T-helper 2 cell treated with Interferon-gamma antibody and Interleukin-4, amounts not matched to agents 100 ng/mL and 5 ng/mL, for 36 hours (primary cell): ENCODE results near the gene ASB10. TPM values are rescaled to one million over a fixed set of nuclear protein-coding genes. Genes with fewer than 3 reads are reported as not detected.

Source experiments
- intact Hi-C: fragments of 100-400 bp; cut with micrococcal nuclease; formaldehyde crosslinking; loops from one replicate; pipeline ENCODE4 v1.15.1; 2023
- total RNA-seq: library from RNA; stranded (reverse); gene quantifications from 2 replicates; pipeline ENCODE4 v1.2.3, GENCODE V29; 2022

The ASB10 gene
- total RNA-seq, 1 donor from 2014 or later: not detected

GRCh38 chr7:151211155-151211772 is 24.2 kb upstream of the ASB10 start:
- intact Hi-C loops: no loop called here

DNA sequence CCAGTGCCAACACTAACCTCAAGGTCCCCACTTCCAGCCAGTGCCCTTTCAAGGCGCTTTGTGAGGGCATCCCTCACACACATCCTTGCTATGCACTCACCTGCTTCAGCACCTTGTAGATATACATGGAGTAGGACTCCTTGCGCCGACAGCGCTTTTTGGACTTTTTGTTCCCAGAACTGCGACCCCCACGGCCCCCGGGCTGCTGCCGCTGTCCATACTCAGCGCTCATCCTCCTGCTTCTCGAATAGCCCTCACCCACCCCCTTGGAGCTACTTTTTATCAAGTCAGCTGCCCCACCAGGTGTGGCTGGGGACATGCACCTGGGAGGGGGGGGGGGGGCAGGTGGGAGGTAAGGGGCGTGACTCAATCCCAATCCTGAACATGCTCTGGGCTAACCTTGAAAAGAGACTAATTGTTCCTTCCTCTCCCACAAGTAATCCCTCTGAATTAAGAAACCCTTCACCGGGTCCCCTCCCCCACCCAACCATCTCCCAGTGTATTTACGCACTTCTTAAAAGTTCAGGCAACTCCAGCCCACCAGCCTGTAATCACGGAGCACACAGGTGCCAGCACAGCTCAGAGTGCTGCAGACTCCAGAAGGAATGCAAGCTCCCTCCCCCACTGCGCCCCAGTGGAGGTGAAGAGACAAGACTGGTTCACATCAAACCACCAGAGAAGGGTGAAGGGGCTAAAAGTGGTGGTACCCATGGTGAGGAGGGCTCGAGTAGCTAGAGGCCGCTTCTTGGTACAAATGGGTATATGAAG is 23.2 kb upstream of the ASB10 start, which contains the start of gene H2BK1:
Gene H2BK1, minus strand, starts transcription at position 402 of the 768 bp plus-strand sequence. Its CDS starts 170 bp downstream, at position 232.
- intact Hi-C loops: no loop called here

- intact Hi-C loops: no loop called here
Observed at GRCh38 chr7:151209588-151209987, 22.5 kb upstream of the ASB10 start.

GRCh38 chr7:151208253-151208862 is 21.3 kb upstream of the ASB10 start:
- intact Hi-C loops: no loop called here

DNA sequence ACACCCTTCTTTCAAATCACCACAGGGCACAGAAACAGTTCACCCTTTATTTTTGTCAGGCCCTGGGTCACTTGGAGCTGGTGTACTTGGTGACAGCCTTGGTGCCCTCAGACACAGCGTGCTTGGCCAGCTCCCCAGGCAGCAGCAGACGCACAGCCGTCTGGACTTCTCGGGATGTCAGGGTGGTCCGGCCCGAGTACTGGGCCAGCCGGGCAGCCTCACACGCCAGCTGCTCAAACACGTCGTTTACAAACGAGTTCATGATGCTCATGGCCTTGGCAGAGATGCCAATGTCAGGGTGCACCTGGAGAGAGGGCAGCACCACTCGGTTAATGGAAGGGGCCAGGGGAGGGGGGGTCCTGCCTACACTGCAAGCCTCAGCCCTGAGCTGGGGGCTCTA is 20.8 kb upstream of the ASB10 start:
- intact Hi-C loops: loop anchor here (2.0 kb wide), 1 partner anchor 25 kb away; the partner anchor contains the start of gene CHPF2

- intact Hi-C loops: loop anchor here (2.0 kb wide), 1 partner anchor 25 kb away; the partner anchor contains the start of gene CHPF2
Observed at GRCh38 chr7:151207315-151207714, 20.3 kb upstream of the ASB10 start.

- intact Hi-C loops: loop anchor here (2.0 kb wide), 1 partner anchor 26 kb away; the partner anchor contains the start of gene CHPF2
Observed at GRCh38 chr7:151206914-151207313, 19.9 kb upstream of the ASB10 start.

DNA sequence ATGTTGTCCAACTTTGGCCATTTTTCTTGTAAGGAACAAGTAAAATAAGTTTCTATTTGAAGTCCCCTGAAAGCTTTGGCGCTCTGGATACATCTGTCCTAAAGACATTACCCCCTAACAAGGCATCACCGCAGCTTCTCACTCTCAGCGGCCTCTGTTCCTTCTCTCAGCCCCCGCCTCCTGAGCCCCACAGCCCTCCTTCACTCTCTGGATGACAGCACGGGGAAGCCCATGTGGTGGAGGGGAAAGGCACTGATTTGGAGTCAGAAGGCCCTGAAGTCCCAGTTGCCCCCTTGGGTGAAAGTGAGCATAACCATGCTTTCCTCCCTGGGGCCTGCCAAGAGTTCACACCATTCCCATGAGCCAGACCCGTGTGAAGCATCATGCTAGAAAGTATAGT is 18.7 kb upstream of the ASB10 start:
- intact Hi-C loops: loop anchor here (2.0 kb wide), 1 partner anchor 27 kb away; the partner anchor contains the start of gene CHPF2

DNA sequence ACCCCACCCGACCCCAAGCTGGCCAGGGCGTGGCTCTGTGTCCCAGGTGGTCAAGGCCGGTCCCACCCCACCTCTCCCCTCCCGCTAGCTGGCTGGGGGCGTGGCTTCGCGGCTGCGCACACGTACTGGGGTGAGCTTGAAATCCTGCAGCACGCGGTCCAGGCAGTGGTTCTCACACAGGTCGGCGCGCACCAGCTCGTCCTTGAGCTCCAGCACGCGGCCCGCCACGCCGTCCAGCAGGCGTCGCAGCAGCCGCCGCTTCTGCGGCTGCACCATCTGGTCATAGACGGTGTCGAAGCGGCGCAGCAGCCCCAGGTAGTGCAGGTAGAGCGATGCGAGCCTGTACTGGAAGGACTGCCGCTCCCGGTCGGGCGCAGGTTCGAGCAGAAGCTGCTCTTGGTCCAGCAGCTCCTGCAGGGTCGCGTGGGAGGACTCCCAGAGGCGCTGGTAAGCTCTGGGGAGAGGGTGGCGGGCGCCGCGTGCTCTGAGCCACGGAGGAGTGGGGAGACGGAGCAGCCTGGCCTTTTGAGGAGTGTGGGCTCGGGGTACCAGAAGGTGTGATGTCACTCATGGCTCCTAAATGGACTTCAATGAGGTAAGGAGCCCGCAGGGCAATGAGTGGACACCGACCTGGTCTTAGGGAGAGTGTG is 17.5 kb upstream of the ASB10 start:
- intact Hi-C loops: no loop called here

GRCh38 chr7:151202836-151203235 is 15.8 kb upstream of the ASB10 start:
- intact Hi-C loops: no loop called here

DNA sequence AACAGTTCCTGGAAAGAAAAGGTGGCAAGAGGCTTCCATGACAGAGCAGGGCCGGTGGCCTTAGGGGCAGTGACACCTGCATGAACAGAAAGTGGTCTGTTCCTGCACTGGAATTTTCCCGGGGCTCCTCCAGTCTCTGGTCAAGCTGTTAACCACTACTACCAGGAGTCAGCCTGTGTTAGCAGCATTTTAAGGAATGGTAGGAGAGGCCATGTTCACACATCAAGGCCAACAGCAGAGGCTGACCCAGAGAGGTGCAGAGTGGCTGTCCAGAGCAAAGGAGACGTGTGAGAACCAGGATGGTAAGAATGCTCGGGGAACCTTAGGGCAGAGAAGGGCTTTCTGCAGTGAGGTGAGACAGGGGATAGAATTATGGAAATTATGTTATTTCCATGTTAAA is 14.7 kb upstream of the ASB10 start:
- intact Hi-C loops: no loop called here

GRCh38 chr7:151201344-151201743 is 14.3 kb upstream of the ASB10 start:
- intact Hi-C loops: no loop called here

- intact Hi-C loops: no loop called here
Observed at GRCh38 chr7:151198945-151199848, 12.1 kb upstream of the ASB10 start.

DNA sequence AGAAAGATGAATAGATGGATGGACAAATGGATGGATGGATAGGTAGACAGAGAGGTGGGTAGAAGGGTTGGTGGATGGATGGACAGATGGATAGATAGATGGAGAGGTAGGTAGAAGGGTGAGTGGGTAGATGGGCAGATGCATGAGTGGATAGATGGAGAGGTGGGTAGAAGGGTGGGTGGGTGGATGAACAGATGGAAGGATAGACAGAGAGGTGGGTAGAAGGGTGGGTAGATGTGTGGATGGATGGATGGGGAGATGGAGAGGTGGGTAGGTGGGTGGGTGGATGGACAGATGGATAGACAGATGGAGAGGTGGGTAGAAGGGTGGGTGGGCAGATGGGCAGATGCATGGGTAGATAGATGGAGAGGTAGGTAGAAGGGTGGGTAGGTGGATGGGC is 10.9 kb upstream of the ASB10 start:
- intact Hi-C loops: no loop called here

- intact Hi-C loops: no loop called here
Observed at GRCh38 chr7:151195616-151196450, 8.8 kb upstream of the ASB10 start.

GRCh38 chr7:151194188-151194587 is 7.1 kb upstream of the ASB10 start:
- intact Hi-C loops: no loop called here

DNA sequence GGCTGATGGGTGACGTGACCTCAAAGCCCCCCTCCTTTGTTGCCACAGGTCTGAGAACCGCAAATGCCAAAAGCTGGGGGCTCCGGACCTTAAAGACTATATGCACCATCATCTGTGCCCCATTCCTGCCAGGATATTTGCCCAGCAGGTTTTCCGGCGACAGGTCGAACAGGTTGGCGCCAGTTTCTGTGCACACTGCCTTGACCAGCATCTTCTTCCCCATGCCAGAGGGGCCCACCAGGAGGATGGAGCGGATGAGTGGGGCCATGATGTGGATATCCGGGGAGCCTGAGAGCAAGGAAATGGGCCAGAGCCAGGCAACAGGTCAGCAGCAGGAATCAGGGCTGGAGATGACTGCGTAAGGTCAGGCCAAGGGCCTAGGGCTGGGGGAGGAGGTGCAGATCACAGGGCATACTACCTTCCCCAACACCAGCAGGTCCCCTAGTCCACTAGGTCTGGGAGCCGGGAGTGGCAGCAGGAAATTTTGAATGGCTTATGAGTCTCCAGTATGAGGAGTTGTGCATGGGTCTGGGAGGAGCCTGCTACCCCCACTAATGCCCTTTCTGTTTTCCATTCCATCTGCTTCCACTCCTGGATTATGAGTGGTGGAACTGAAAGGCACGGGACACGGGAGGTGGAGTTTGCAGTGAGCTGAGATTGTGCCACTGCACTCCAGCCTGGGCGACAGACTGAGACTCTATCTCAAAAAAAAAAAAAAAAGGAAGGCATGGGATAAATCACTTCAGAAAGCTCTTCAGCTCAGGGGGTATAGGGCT is 6.3 kb upstream of the ASB10 start:
- intact Hi-C loops: no loop called here

GRCh38 chr7:151192002-151192539 is 5.0 kb upstream of the ASB10 start:
- intact Hi-C loops: no loop called here

DNA sequence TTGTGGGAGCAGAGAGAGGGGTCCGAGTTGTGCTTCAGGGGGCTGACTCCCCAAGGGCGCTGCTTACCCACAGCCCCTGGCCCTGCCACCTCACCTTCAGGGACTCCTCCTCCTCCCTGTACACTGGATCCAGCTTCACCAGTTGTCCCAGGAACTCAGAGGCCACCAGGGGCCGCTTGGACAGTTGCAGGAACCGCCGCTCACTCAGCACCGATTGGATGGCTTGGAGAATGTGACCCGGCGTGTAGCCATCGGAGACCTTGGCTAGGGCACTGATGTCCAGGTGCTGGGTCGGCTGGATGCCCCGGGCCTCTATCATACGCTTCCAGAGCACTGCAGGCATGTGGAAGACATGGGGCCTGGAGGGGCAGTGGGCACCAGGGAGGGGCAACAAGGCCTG is 4.5 kb upstream of the ASB10 start:
- intact Hi-C loops: no loop called here
